MM.1S (cell line): ENCODE measurements around the gene LCN10.

Experiments
- DNase-seq: peaks from one replicate; pipeline ENCODE4 v3.0.0-alpha.2; 2015
- H2AFZ ChIP-seq: fragments of 300-600 bp; sonication (generic); 2 replicates; pipeline ENCODE4 v1.6.0; 2016; ENCODE audit warnings: antibody characterized with exemption, low read length
- H3F3A ChIP-seq: fragments of 300-600 bp; sonication (generic); 2 replicates; pipeline ENCODE4 v1.6.1; 2016; ENCODE audit warnings: mild to moderate bottlenecking, antibody characterized with exemption, low read length, moderate library complexity, mixed read lengths; ENCODE audit not compliant: insufficient read depth
- H3K27ac ChIP-seq: fragments of 300-600 bp; sonication (generic); 2 replicates; pipeline ENCODE4 v1.5.1; 2016; ENCODE audit warnings: mild to moderate bottlenecking, low read length
- H3K27me3 ChIP-seq: fragments of 300-600 bp; sonication (generic); replicated peaks from 2 replicates; pipeline ENCODE4 v1.6.0; 2016; ENCODE audit warnings: low read length; ENCODE audit not compliant: insufficient read depth
- H3K36me3 ChIP-seq: fragments of 300-600 bp; sonication (generic); replicated peaks from 2 replicates; pipeline ENCODE4 v1.6.1; 2016; ENCODE audit warnings: mild to moderate bottlenecking, low read length, mixed read lengths; ENCODE audit not compliant: insufficient read depth
- H3K4me1 ChIP-seq: fragments of 300-600 bp; sonication (generic); 2 replicates; pipeline ENCODE4 v1.6.1; 2016; ENCODE audit warnings: low read length, mixed read lengths
- H3K4me2 ChIP-seq: fragments of 300-600 bp; sonication (generic); 2 replicates; pipeline ENCODE4 v1.6.0; 2016; ENCODE audit warnings: low read depth, low read length
- H3K4me3 ChIP-seq: fragments of 300-600 bp; sonication (generic); 2 replicates; pipeline ENCODE4 v1.5.1; 2016; ENCODE audit warnings: low read length, mixed read lengths
- H3K79me2 ChIP-seq: fragments of 300-600 bp; sonication (generic); 2 replicates; pipeline ENCODE4 v1.6.1; 2016; ENCODE audit warnings: mixed run types, low read length, mixed read lengths
- H3K9ac ChIP-seq: fragments of 300-600 bp; sonication (generic); 2 replicates; pipeline ENCODE4 v1.6.1; 2016; ENCODE audit warnings: low read length, mixed read lengths
- H3K9me2 ChIP-seq: fragments of 300-600 bp; sonication (generic); replicated peaks from 2 replicates; pipeline ENCODE4 v1.6.1; 2016; ENCODE audit warnings: mild to moderate bottlenecking, low read length, mixed read lengths; ENCODE audit not compliant: insufficient read depth
- H3K9me3 ChIP-seq: fragments of 300-600 bp; sonication (generic); replicated peaks from 2 replicates; pipeline ENCODE4 v1.6.1; 2016; ENCODE audit warnings: mild to moderate bottlenecking, low read length, mixed read lengths; ENCODE audit not compliant: insufficient read depth
- H4K20me1 ChIP-seq: fragments of 300-600 bp; sonication (generic); 2 replicates; pipeline ENCODE4 v1.6.1; 2016; ENCODE audit warnings: mild to moderate bottlenecking, low read length, moderate library complexity, mixed read lengths; ENCODE audit not compliant: insufficient read depth
- CTCF ChIP-seq: fragments of 300-600 bp; sonication (generic); IDR thresholded peaks from 2 replicates; pipeline ENCODE4 v1.5.1; 2016; ENCODE audit warnings: antibody characterized with exemption, low read length, mixed read lengths
- EZH2 ChIP-seq: fragments of 300-600 bp; sonication (generic); optimal IDR thresholded peaks from 2 replicates; pipeline ENCODE3; 2017; ENCODE audit warnings: low read depth, mild to moderate bottlenecking, antibody characterized with exemption, low read length, mixed read lengths
- EZH2phosphoT487 ChIP-seq: fragments of 300-600 bp; sonication (generic); IDR thresholded peaks from 2 replicates; pipeline ENCODE4 v1.6.1; 2018; ENCODE audit warnings: antibody characterized with exemption, low read length

The LCN10 gene

GRCh38 chr9:136745389-136746154 is 2.8 kb upstream of the LCN10 start:
- TF ChIP-seq CTCF (no peak), EZH2phosphoT487 (no peak), EZH2 (no peak)
- Histone ChIP-seq H3K27me3 (peaks cover 97% of the 10 kb centered on the region), H3K4me3 (no peak overlapping the region), H3K36me3 (no peaks in the 10 kb centered on the region), H3K9me3 (no peaks in the 10 kb centered on the region), H3K4me2 (no peak overlapping the region), H3K9me2 (no peaks in the 10 kb centered on the region), H3F3A (no peaks in the 10 kb centered on the region), H2AFZ (no peak overlapping the region), H3K27ac (no peak overlapping the region), H3K79me2 (no peaks in the 10 kb centered on the region), H3K9ac (no peak overlapping the region), H3K4me1 (no peaks in the 10 kb centered on the region), H4K20me1 (no peaks in the 10 kb centered on the region)
- no peak for DNase-seq

GRCh38 chr9:136744773-136745172 is 2.0 kb upstream of the LCN10 start:
- H3K9me3 ChIP-seq = no peaks in the 10 kb centered on the region
- H3K4me2 ChIP-seq = no peak overlapping the region
- H3K9me2 ChIP-seq = no peaks in the 10 kb centered on the region
- H3K4me3 ChIP-seq = no peak overlapping the region
- H3K36me3 ChIP-seq = no peaks in the 10 kb centered on the region
- TF ChIP-seq EZH2 (no peak), CTCF (no peak), EZH2phosphoT487 (no peak)
- H3K4me1 ChIP-seq = no peaks in the 10 kb centered on the region
- H4K20me1 ChIP-seq = no peaks in the 10 kb centered on the region
- H3K9ac ChIP-seq = no peak overlapping the region
- H3K79me2 ChIP-seq = no peaks in the 10 kb centered on the region
- H2AFZ ChIP-seq = no peak overlapping the region
- H3K27me3 ChIP-seq = peaks cover 97% of the 10 kb centered on the region
- no peak overlapping the region for H3K27ac ChIP-seq
- no peak for DNase-seq
- H3F3A ChIP-seq = no peaks in the 10 kb centered on the region

- no peaks in the 10 kb centered on the region for H3K79me2 ChIP-seq
- H3K4me3 ChIP-seq = no peak overlapping the region
- no peak overlapping the region for H3K4me2 ChIP-seq
- H3K9me3 ChIP-seq = no peaks in the 10 kb centered on the region
- H2AFZ ChIP-seq = no peak overlapping the region
- H3K4me1 ChIP-seq = no peaks in the 10 kb centered on the region
- H3K9ac ChIP-seq = no peak overlapping the region
- H3K27me3 ChIP-seq = peaks cover 97% of the 10 kb centered on the region
- H4K20me1 ChIP-seq = no peaks in the 10 kb centered on the region
- no peaks in the 10 kb centered on the region for H3K9me2 ChIP-seq
- no peak for TF ChIP-seq CTCF
- TF ChIP-seq EZH2 = no peak
- no peak for TF ChIP-seq EZH2phosphoT487
- no peaks in the 10 kb centered on the region for H3K36me3 ChIP-seq
- H3F3A ChIP-seq = no peaks in the 10 kb centered on the region
- H3K27ac ChIP-seq = no peak overlapping the region
- no peak for DNase-seq
Measured at GRCh38 chr9:136743639-136744211, 985 bp upstream of the LCN10 start.
